Type B pancreatic cell (in vitro differentiated cells): ENCODE measurements around the gene TTC21B. TPM values are rescaled to one million over a fixed set of nuclear protein-coding genes. Genes with fewer than 3 reads are reported as not detected.

Experiments used
- DNase-seq: peaks from one replicate; pipeline ENCODE4 v3.0.0; 2021; ENCODE audit warnings: mixed read lengths; ENCODE audit not compliant: unreplicated experiment; ENCODE audit errors: extremely low spot score
- H3K27ac Mint-ChIP-seq: 2 replicates; pipeline ENCODE4 v1.8.0; 2021; ENCODE audit warnings: mild to moderate bottlenecking, mixed read lengths
- H3K27me3 Mint-ChIP-seq: 2 replicates; pipeline ENCODE4 v1.8.0; 2021; ENCODE audit warnings: mixed read lengths
- H3K36me3 Mint-ChIP-seq: 2 replicates; pipeline ENCODE4 v1.8.0; 2021; ENCODE audit warnings: mixed read lengths
- H3K4me1 Mint-ChIP-seq: one replicate; pipeline ENCODE4 v1.8.0; 2021; ENCODE audit warnings: mixed read lengths; ENCODE audit not compliant: unreplicated experiment
- H3K4me3 Mint-ChIP-seq: 2 replicates; pipeline ENCODE4 v1.8.0; 2021; ENCODE audit warnings: mild to moderate bottlenecking, mixed read lengths
- H3K9me3 Mint-ChIP-seq: 2 replicates; pipeline ENCODE4 v1.8.0; 2021; ENCODE audit warnings: mixed read lengths
- total RNA-seq: library from RNA; stranded (reverse); gene quantifications from 2 replicates; pipeline ENCODE4 v1.2.1, GENCODE V29; 2021; ENCODE audit warnings: low replicate concordance
- TF ChIP-seq, protein P1 (sequence below): fragments of 200-600 bp; sonication (generic); conservative IDR thresholded peaks from 2 replicates; pipeline ENCODE4 v1.5.0; 2021; ENCODE audit warnings: antibody characterized with exemption, mild to moderate bottlenecking

Gene TTC21B
- total RNA-seq, 1 donor from 2014 or later: 25.8 TPM

DNA sequence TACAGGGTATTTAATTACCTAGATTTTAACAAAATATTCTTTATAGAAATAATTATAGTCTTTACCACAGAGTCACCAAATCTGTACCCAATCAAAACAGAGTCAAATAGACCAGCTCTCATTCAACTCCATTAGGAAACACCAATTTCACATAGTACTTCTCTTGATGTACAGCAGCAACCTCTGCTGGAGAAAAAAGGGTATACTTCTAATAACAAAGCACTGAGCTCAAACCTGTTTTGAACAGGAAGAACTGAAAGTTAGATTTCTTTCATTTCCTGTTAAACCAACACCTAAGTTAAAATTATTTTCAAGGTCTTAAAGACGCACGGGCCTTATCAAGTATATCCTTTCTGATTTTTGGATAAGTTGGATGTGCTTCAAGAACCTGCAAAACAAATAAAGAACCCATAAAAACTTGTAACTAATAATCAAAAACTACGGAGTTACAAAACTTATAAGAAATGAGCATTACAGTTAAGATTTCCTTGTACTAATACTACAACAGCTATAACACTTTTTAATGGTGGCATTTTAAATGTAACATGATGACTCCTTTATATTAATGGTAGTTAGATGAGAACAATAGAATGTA lies 79.0 kb downstream of the TTC21B start:
- DNase-seq: no peak
- H3K27me3 Mint-ChIP-seq: no peaks in the 10 kb centered on the region
- H3K27ac Mint-ChIP-seq: no peak overlapping the region
- TF ChIP-seq, protein P1, sequence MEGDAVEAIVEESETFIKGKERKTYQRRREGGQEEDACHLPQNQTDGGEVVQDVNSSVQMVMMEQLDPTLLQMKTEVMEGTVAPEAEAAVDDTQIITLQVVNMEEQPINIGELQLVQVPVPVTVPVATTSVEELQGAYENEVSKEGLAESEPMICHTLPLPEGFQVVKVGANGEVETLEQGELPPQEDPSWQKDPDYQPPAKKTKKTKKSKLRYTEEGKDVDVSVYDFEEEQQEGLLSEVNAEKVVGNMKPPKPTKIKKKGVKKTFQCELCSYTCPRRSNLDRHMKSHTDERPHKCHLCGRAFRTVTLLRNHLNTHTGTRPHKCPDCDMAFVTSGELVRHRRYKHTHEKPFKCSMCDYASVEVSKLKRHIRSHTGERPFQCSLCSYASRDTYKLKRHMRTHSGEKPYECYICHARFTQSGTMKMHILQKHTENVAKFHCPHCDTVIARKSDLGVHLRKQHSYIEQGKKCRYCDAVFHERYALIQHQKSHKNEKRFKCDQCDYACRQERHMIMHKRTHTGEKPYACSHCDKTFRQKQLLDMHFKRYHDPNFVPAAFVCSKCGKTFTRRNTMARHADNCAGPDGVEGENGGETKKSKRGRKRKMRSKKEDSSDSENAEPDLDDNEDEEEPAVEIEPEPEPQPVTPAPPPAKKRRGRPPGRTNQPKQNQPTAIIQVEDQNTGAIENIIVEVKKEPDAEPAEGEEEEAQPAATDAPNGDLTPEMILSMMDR: peak; percentile 89
- peaks cover 15% of the 10 kb centered on the region for H3K36me3 Mint-ChIP-seq
- H3K9me3 Mint-ChIP-seq: no peaks in the 10 kb centered on the region
- peaks cover 17% of the 10 kb centered on the region for H3K4me1 Mint-ChIP-seq
- no peak overlapping the region for H3K4me3 Mint-ChIP-seq

DNA sequence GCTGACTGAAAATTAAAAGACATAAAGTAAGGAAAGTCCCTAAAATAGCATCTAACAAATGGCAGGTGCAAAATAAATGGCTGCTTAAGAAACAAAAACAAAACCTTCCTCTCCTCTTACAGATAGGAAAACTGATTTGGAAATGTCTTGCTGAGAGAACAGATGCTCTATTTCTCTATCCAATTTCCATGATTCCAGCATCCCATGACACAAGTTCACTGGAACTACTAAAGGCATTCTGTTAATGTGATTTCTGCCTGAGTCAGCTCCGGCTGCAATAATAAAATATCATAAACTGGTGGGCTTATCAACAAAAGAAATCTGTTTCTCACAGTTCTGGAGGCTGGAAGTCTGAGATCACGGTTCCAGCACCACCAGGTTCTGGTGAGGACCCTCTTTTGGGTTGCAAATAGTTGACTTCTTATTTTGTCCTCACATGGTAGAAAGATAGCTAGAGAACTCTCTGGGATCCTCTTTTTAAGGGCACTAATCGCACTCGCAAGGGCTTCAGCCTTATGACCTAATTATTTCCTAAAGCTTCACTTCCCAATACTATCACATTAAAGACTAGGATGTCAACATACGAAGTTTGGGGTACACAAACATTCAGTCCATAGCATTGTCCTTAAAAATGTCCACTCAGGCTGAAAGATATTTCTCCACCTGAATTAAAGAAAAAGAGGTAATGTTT lies 81.3 kb downstream of the TTC21B start:
- no peak overlapping the region for H3K4me3 Mint-ChIP-seq
- H3K27me3 Mint-ChIP-seq: no peaks in the 10 kb centered on the region
- no peaks in the 10 kb centered on the region for H3K9me3 Mint-ChIP-seq
- no peak for DNase-seq
- H3K36me3 Mint-ChIP-seq: peaks cover 23% of the 10 kb centered on the region
- TF ChIP-seq, protein P1: no peak
- H3K4me1 Mint-ChIP-seq: peaks cover 29% of the 10 kb centered on the region
- no peak overlapping the region for H3K27ac Mint-ChIP-seq

DNA sequence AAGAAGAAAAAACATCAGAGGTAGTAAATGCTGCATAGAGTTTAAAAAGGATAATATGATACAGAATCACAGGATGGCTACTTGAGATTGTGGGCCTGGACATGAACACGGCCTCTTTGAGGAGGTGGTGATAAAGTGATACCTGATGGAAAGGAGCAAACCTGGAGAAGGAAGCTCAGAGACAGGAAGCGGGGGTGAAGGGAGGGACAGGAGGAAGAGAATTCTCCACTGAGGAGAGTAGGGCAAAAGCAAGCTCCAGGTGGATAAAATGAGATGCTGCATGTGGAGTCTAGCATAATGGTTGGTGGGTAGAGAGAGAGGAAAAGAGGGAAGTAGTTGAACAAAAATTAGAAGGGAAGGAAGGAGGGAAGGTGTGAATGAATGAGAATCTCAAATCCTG lies 82.6 kb downstream of the TTC21B start:
- Mint-ChIP-seq H3K4me3 (no peak overlapping the region), H3K4me1 (peaks cover 25% of the 10 kb centered on the region)

DNA sequence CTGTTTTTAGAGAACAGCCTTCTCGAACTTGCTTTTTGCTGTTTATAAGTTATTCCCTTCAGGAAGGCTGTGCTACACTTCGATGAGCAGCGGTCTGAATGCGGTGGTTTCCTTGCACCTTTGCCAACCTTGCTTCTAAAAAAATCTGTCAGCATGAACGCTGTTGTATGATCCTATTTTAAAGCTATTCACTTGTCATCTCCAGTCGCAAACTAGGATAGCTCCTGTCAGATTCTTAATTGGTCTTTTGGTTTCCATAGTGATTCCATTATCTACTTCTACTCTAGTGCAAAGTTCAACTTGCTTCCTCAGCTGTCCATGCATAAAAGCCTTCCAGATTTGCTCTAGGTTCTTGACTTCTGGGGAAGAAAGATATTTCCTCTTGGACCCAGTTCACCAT lies 83.2 kb downstream of the TTC21B start:
- Mint-ChIP-seq H3K27me3 (no peaks in the 10 kb centered on the region), H3K9me3 (no peaks in the 10 kb centered on the region), H3K4me1 (peaks cover 25% of the 10 kb centered on the region), H3K4me3 (no peak overlapping the region), H3K27ac (no peak overlapping the region), H3K36me3 (peaks cover 23% of the 10 kb centered on the region)
- TF ChIP-seq, protein P1: no peak
- DNase-seq: no peak

More for the DNA sequence above, 82.6 kb downstream of the TTC21B start:
- no peak for DNase-seq
- H3K9me3 Mint-ChIP-seq: no peaks in the 10 kb centered on the region
- TF ChIP-seq, protein P1: no peak
- H3K27me3 Mint-ChIP-seq: no peaks in the 10 kb centered on the region
- peaks cover 23% of the 10 kb centered on the region for H3K36me3 Mint-ChIP-seq
- no peak overlapping the region for H3K27ac Mint-ChIP-seq

DNA sequence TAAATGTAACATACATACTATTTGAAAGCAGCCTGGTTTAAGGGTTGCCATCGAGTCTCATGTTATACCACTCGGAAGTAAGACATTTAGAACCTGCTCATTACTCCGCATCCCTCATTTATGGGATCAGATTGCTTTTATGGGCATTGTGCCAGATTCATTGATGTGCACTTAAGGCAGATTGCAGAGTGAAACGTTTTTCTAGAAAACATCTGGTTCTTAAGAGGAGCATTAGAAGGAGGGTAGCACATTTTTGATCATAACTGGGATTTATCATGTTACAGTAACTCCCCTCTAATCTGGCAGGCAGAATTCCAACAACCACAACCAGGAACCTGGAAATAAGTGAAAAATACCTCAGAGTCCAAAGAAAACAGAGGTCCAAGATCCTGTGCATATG lies 85.4 kb downstream of the TTC21B start:
- Mint-ChIP-seq H3K27ac (no peak overlapping the region), H3K9me3 (no peaks in the 10 kb centered on the region), H3K27me3 (no peaks in the 10 kb centered on the region), H3K36me3 (peaks cover 23% of the 10 kb centered on the region), H3K4me3 (no peak overlapping the region), H3K4me1 (peaks cover 35% of the 10 kb centered on the region)
- no peak for DNase-seq
- TF ChIP-seq, protein P1: no peak
